AG09319 (cell line): Measurements from ENCODE around the gene ACOXL.

Experiments used
- DNase-seq: peaks from one replicate; pipeline ENCODE4 v3.0.0-alpha.2; 2010; ENCODE audit warnings: low read depth; ENCODE audit errors: extremely low read depth
- TF ChIP-seq, protein P1 (sequence below): IDR thresholded peaks from 2 replicates; pipeline ENCODE4 v1.5.1; 2011; ENCODE audit warnings: low read depth, mild to moderate bottlenecking, inconsistent platforms, low read length, moderate library complexity

ACOXL gene

DNA sequence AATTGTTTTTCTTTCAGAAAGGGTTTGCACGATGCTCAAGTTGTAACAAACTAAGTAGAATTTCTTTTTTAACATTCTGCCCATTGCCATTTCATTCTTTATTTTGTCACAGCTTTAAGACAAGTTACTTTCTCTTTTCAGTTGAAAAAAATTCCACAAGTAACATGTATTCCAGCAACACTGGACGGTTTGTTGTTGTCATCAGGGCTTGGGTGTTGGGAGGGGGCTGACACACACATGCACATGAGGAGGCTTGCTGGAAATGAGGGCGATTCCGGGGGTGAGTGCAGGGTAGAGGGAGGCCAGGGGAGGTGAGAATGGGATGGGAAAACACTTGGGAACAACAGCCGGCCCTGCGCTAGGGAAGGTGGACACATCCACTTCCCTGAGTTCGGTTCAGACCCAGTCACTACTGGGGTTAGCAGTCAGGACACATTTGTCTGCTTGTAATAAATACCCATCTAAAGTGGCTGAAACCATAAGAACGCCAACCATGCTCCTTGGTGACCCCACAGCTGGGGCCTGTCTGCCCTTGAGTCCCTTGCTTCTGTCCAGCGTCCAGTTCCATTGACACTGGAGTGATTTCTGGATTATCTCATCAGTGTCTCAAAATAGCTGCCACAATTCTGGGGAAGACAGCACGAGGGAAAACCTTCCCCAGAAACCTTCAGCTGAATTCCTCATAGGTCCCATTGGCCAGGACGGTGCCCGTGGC lies 246.5 kb downstream of the ACOXL start:
- TF ChIP-seq, protein P1, sequence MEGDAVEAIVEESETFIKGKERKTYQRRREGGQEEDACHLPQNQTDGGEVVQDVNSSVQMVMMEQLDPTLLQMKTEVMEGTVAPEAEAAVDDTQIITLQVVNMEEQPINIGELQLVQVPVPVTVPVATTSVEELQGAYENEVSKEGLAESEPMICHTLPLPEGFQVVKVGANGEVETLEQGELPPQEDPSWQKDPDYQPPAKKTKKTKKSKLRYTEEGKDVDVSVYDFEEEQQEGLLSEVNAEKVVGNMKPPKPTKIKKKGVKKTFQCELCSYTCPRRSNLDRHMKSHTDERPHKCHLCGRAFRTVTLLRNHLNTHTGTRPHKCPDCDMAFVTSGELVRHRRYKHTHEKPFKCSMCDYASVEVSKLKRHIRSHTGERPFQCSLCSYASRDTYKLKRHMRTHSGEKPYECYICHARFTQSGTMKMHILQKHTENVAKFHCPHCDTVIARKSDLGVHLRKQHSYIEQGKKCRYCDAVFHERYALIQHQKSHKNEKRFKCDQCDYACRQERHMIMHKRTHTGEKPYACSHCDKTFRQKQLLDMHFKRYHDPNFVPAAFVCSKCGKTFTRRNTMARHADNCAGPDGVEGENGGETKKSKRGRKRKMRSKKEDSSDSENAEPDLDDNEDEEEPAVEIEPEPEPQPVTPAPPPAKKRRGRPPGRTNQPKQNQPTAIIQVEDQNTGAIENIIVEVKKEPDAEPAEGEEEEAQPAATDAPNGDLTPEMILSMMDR: no peak
- no peak for DNase-seq

DNA sequence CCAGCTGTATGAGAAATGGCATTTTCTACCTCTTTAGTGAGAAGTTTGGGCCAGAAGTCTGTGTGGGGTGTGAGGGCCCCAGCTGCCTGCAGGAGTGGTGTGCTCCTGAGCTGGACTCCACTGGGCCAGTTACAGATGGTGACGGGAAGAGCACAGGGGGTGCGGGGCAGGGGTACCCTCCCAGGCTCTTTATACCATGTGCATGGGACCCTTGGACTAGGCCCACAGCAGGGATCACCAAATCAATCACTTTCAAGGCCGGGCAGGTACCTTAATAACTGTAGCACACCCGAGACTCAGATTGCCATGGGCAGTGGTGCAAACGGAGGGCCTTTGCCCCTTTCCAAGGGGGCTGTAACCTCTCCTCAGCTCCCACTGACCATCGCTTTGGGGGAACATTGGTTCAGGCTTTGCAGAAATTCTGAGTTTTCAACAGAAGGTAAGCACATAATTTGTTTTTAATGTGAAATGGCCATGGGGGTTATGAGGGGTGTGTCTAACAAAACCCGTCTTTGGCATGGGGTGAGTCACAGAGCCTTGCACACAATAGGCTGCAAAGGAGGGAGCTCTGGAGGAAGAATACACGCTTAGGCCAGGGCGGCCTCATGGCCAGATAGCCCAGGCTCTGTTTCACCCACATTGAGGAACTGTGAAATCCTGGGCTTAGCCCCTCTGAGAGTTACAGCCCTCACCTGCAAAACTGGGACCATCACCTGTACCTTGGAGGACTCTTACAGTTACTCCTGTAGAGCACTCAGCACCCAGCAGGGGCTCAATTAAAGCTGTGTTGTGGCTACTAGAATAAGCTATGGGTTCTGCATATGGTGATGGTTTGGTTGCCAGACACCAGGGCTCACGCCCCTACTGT lies 247.3 kb downstream of the ACOXL start:
- no peak for DNase-seq

DNA sequence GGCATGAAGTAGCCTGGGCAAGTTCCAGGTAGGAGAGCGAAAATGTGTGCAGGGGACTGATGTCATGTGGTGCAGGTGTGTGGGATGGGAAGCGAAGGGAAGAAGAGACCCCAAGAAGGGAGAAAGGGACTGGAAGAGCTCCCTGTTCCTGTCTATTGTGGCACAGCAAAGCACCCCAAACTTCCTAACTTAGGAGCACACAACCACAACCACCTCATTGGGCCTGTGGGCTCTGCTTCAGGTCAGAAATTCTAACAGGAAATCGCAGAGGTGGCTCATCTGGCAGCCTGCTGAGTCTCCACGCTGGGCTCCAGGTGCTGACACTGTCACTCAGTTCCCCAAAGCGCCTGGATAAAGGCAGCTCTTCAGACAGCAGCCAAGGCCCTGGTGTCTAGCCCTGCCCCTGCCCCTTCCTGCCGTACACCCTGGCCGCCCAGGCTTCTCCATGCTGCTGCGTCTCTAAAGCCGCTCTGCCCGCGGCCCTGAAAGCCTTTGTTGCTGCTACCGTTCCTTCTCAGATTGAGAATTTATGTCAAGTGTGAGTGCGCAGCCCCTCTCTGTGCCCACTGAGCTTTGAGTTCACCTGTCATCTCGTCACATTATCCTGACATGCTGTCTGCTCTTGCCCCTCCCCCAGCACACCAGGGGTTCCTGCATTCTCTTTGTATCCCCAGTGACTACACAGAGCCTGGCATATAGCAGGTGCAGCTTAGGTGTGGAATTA lies 248.1 kb downstream of the ACOXL start:
- no peak for DNase-seq
- TF ChIP-seq, protein P1: no peak

More for the DNA sequence above, 247.3 kb downstream of the ACOXL start:
- TF ChIP-seq, protein P1: no peak

DNA sequence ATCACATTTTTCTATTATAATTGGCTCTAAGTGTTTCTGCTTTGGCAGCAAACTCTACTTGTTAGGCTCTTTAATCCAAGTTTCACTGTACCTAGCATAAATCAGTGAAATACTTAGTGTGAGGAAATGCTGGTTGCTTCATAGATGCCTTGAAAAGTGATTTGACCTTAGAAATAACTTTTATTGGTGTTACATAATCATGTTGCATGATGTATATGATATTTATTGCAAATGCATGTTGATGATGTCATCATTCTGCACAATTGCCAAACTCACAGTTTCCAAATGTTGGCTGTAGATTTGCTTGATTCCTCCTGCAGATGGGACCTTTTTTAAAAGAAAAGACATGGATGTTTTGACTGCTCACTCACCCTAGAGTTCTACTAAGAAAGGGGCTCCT lies 250.8 kb downstream of the ACOXL start:
- TF ChIP-seq, protein P1: no peak
- no peak for DNase-seq

DNA sequence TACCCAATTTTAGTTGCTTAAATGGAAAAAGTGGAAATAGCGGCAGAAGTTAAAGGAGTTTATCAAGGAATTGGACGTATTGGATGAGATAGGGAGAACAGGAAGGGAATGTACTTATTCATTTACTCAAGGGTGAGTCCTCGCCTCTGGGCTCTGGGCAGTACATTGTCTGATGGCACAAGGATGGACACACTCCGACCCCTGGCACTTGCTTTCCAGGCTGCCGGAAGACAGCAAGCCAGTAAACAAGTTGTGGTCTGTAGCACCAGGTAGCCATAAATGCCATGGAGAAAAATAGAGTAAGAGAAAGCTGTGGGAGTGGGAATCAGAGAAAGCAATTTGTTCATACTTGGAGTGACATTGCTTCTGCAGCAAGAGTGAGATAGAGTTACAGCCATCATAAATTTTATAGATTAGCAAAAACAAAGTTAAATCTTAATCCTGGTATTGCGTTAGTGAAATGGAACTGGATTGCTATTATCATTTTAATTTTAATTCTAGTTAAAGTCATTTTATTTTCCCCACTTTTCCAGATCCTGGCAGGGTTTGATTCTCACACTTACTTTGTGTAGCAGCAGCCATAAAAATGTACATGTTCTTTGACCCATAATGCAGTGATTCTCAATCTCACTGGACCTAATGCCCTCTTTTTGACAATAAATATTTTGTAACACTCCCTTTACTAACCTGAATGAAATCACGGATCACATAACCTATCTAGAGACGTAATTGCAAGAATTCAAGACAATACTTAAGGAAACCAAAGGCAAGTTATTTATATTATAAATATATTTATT lies 252.5 kb downstream of the ACOXL start:
- DNase-seq: no peak
- TF ChIP-seq, protein P1: no peak

DNA sequence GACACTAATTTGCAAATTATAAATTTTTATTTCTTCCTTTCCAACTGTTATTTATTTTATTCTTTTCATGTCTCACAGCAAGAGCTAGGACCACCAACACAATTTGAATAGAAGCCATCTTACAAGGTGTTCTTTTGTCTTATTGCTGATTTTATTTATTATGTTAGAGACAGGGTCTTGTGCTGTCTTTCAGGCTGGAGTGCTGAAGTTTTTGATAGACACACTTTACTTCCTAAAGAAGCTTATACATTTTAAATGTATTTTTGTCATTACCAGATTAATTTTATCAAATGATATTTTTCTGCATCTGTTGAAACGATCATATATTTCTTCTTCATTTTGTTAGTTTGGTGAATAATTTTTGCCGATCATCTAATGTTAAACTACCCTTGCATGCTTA lies 258.1 kb downstream of the ACOXL start:
- TF ChIP-seq, protein P1: no peak
- DNase-seq: no peak
